SJCRH30 (cell line): ENCODE results near the gene DPYSL4. TPM values are rescaled to one million over a fixed set of nuclear protein-coding genes. Genes with fewer than 3 reads are reported as not detected.

Source experiments
- DNase-seq, 2 experiments: peaks; one replicate each; pipeline ENCODE4 v3.0.0-alpha.2; 2015 to 2020
- H3K27ac ChIP-seq: fragments of 250-450 bp; sonication (Bioruptor Pico); 2 replicates; pipeline ENCODE4 v1.5.1; 2020; ENCODE audit warnings: mild to moderate bottlenecking, moderate library complexity
- H3K27me3 ChIP-seq: fragments of 250-450 bp; sonication (Bioruptor Pico); 2 replicates; pipeline ENCODE4 v1.5.1; 2020; ENCODE audit warnings: mild to moderate bottlenecking, moderate library complexity
- H3K36me3 ChIP-seq: fragments of 250-450 bp; sonication (Bioruptor Pico); 2 replicates; pipeline ENCODE4 v1.5.1; 2020; ENCODE audit warnings: mild to moderate bottlenecking, moderate library complexity
- H3K4me1 ChIP-seq: fragments of 250-450 bp; sonication (Bioruptor Pico); 2 replicates; pipeline ENCODE4 v1.5.1; 2020; ENCODE audit warnings: mild to moderate bottlenecking, moderate library complexity
- H3K4me3 ChIP-seq: fragments of 250-450 bp; sonication (Bioruptor Pico); 2 replicates; pipeline ENCODE4 v1.5.1; 2020; ENCODE audit warnings: mild to moderate bottlenecking, moderate library complexity
- H3K9me3 ChIP-seq: fragments of 250-450 bp; sonication (Bioruptor Pico); replicated peaks from 2 replicates; pipeline ENCODE4 v1.5.1; 2020; ENCODE audit warnings: mild to moderate bottlenecking, moderate library complexity
- total RNA-seq: library from RNA; depleted of rRNA; stranded (reverse); fragments of >200 nt; shearing (Covaris generic); gene quantifications from 2 replicates; pipeline ENCODE4 v1.2.3, GENCODE V29; 2014

DPYSL4 gene
- total RNA-seq, 1 experiment from 2014 or later, result not detected

DNA sequence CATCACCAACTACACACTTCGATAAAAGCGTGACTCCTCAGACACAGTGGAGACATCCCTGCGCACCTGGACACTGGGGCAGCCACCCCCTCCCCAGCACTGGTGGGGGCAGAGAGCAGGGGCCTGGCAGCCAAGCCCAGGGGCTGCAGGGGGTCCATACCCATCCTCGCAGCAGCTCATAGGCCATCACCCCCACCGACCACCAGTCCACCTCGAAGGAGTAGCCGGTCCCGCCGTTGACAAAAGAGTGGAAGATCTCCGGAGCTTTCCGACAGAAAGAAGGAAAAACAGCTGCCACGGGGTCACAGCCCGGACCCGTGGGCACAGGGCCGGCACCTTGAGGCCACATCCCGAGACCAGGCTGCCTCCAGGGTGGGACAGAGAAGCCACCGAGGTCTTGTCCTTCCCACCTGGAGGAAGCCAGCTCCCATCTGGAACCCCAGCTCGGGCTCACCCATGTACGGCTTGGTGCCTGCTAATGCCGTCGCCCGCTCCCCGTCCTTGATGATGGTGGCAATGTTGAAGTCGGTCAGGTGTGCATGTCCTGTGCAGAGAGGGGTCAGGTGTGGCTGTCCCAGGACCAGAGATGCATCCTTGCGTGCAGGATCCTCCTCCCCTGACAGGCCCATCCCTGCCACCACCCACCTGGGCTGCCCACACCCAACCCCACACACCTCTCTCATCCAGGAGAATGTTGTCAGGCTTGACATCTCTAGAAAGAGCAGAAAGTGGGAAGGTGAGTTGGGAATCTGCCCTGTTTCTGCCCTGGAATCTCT, 38.5 kb downstream of the DPYSL4 start:
- Histone ChIP-seq H3K27ac (no peak overlapping the region), H3K27me3 (no peaks in the 10 kb centered on the region), H3K4me3 (no peak overlapping the region), H3K36me3 (no peaks in the 10 kb centered on the region), H3K4me1 (no peaks in the 10 kb centered on the region), H3K9me3 (no peaks in the 10 kb centered on the region)
- no peak for DNase-seq

GRCh38 chr10:132225849-132226205, 39.1 kb downstream of the DPYSL4 start:
- Histone ChIP-seq H3K4me3 (no peak overlapping the region), H3K4me1 (no peaks in the 10 kb centered on the region), H3K36me3 (no peaks in the 10 kb centered on the region), H3K9me3 (no peaks in the 10 kb centered on the region), H3K27me3 (no peaks in the 10 kb centered on the region), H3K27ac (no peak overlapping the region)
- no peak for DNase-seq

DNA sequence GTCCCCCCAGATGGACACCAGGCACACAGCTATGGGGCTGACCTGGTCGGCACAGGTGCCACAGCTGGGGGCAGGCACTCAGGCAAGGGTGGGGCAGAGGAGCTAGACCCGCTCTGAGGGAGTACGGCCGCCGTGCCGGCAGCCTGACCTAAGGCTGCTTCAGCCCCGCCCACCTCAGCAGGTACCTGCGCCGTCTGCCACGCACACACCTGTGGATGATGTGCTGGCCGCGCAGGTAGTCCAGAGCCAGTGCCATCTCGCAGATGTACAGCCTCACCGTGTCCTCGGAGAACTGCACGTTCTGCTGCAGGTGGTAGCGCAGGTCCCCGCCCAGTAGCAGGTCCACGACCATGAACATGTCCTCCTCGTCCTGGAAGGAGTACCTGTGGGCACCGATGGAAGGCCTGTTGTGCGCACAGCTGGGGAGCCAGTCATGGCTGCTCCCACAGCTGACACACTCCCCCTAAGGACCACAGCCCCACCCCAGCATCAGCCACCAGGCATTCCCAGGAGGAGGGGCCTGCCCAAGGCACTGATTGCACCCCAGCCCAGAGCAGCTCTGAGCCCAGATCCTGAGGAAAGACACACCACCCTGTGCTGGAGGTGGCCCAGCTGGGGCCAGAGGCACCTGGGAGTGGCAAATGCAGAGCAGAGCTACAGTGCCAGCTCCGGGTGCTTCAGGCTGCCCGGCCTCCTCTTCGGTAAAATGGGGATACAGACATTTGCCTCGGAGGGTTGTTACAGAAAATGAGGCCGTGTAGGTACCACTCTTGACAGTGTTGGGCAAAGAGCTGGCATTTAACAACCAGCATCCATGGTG, 40.0 kb downstream of the DPYSL4 start:
- no peaks in the 10 kb centered on the region for H3K4me1 ChIP-seq
- H3K4me3 ChIP-seq, result no peak overlapping the region
- no peak for DNase-seq
- H3K27ac ChIP-seq, result no peak overlapping the region
- no peaks in the 10 kb centered on the region for H3K36me3 ChIP-seq
- no peaks in the 10 kb centered on the region for H3K27me3 ChIP-seq
- H3K9me3 ChIP-seq, result no peaks in the 10 kb centered on the region

DNA sequence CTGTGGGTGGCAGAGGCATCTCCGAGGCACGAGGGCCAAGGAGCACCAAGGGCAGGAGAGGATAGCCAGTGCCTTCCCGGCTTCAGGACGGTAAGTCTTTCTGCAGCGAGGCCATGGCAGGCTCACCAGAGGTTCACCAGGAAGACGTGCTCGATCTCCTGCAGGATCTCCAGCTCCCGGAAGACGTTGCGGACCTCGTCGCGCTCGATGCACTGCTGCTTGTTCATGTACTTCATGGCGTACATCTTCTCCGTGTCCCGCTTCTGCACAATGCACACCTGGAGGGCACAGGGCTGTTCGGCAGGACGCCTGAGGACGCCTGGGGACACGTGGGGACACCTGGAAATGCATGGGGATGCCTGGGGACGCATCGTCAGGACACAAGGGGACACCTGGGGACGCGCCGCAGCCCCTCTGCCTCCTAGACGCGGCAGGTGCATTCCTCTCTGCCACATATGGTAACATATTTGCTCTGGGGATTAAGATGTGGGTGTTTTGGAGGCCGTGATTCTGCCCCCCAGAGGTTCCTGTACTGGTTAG, 41.2 kb downstream of the DPYSL4 start:
- H3K36me3 ChIP-seq, result no peaks in the 10 kb centered on the region
- H3K27ac ChIP-seq, result no peak overlapping the region
- no peaks in the 10 kb centered on the region for H3K9me3 ChIP-seq
- no peaks in the 10 kb centered on the region for H3K27me3 ChIP-seq
- no peak for DNase-seq
- H3K4me3 ChIP-seq, result no peak overlapping the region
- no peaks in the 10 kb centered on the region for H3K4me1 ChIP-seq

GRCh38 chr10:132228616-132229015, 41.9 kb downstream of the DPYSL4 start:
- Histone ChIP-seq H3K4me3 (no peak overlapping the region), H3K27ac (no peak overlapping the region), H3K36me3 (no peaks in the 10 kb centered on the region), H3K4me1 (no peaks in the 10 kb centered on the region; the same call in 1 of the 2 replicates), H3K27me3 (no peaks in the 10 kb centered on the region), H3K9me3 (no peaks in the 10 kb centered on the region)
- no peak for DNase-seq

- Histone ChIP-seq H3K4me1 (peaks cover 2% of the 10 kb centered on the region; the same call in 1 of the 2 replicates), H3K27me3 (no peaks in the 10 kb centered on the region), H3K4me3 (no peak overlapping the region), H3K9me3 (no peaks in the 10 kb centered on the region), H3K36me3 (no peaks in the 10 kb centered on the region), H3K27ac (no peak overlapping the region)
- no peak for DNase-seq
Measured at GRCh38 chr10:132229096-132229495, 42.3 kb downstream of the DPYSL4 start.

- H3K36me3 ChIP-seq, result no peaks in the 10 kb centered on the region
- H3K4me1 ChIP-seq, result peaks cover 2% of the 10 kb centered on the region; the same call in 1 of the 2 replicates
- no peak overlapping the region for H3K27ac ChIP-seq
- H3K4me3 ChIP-seq, result peak overlapping the region; percentile 31; the same call in 1 of the 2 replicates
- H3K9me3 ChIP-seq, result no peaks in the 10 kb centered on the region
- peak; percentile 43 to 62 for DNase-seq
- no peaks in the 10 kb centered on the region for H3K27me3 ChIP-seq
Measured at GRCh38 chr10:132229834-132230556, 43.2 kb downstream of the DPYSL4 start.

DNA sequence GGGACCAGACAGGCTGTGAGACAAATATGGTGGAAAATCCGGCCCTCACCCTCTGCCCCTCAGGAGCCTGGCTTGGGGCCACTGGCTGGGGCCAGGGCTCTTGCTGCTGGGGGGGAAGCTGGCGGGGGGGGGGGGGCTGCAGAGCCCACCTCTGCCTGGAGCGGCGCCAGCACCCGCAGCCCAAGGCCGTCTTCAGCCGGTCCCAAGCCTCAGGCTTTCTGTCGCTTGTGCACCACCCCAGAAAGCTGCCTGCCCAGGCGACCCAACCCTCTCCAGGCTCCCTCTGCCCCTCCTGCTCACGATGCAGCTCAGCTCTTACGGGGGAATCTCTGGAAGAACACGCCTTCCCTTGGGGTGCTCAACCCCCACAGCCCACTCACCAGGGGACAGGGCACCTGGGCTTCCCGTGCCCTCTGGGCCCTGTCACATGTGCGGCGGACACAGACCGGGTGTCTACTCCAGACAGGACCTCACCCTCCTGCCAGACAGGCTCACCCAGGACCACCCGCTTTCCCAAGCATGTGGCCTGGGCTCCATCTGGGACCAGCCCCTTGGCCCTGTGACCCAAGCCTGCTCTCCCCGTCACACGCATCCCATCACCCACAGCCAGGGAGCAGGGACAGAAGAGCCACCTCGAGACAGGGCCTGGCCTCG, 43.9 kb downstream of the DPYSL4 start:
- Histone ChIP-seq H3K9me3 (no peaks in the 10 kb centered on the region), H3K36me3 (no peaks in the 10 kb centered on the region), H3K4me3 (no peak overlapping the region), H3K4me1 (peaks cover 2% of the 10 kb centered on the region; the same call in 1 of the 2 replicates), H3K27me3 (no peaks in the 10 kb centered on the region), H3K27ac (no peak overlapping the region)
- DNase-seq, result no peak

GRCh38 chr10:132231656-132232022, 44.9 kb downstream of the DPYSL4 start:
- no peaks in the 10 kb centered on the region for H3K27me3 ChIP-seq
- no peaks in the 10 kb centered on the region for H3K9me3 ChIP-seq
- no peak for DNase-seq
- H3K36me3 ChIP-seq, result no peaks in the 10 kb centered on the region
- peaks cover 2% of the 10 kb centered on the region; the same call in 1 of the 2 replicates for H3K4me1 ChIP-seq
- H3K4me3 ChIP-seq, result no peak overlapping the region
- H3K27ac ChIP-seq, result no peak overlapping the region

DNA sequence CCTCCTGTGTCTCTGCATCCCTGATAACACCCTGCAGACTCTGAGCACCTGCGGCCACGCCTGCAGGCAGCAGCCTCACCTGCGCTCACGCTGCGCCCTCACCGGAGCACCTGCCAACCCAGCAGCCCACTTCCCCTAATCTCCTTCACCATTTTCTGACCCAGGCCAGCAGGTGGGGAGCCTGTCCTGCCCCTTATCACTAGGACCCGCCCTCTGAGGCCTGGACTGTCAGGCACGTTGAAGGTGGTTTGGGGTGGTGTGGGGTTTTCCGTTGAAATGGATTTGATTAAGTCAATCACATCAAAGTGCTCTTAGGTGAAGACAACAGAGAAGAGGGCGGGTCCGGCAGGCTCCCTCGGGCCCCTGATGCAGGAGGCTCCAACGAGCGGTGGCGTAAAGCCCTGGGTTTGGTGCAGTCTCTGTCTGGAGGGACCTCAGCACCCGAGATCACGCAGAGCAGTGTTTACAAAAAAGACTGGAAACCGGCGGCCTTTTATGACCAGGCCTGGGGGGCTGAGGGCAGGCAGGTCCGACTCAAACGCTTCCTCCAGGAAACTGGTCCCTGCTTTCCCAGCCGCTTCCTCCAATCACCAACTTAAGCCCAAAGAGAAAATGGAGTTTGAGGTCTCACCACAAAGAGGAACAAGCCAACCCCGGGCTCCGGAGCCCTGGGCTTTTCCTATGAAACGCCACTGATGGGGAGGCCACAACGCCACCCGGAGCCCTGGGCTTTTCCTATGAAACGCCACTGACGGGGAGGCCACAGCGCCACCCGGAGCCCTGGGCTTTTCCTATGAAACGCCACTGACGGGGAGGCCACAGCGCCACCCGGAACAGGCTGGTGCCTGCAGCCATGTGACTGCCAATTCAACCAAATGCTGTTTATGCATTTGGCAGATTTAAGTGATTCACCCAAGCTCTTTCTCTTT, 45.5 kb downstream of the DPYSL4 start:
- H3K4me1 ChIP-seq, result peaks cover 2% of the 10 kb centered on the region; the same call in 1 of the 2 replicates
- no peak for DNase-seq

GRCh38 chr10:132232981-132233380, 46.2 kb downstream of the DPYSL4 start:
- Histone ChIP-seq H3K27me3 (no peaks in the 10 kb centered on the region), H3K27ac (no peak overlapping the region), H3K9me3 (no peaks in the 10 kb centered on the region), H3K4me3 (no peak overlapping the region), H3K36me3 (no peaks in the 10 kb centered on the region), H3K4me1 (peaks cover 2% of the 10 kb centered on the region; the same call in 1 of the 2 replicates)
- no peak for DNase-seq

More for the DNA sequence above, 45.5 kb downstream of the DPYSL4 start:
- no peaks in the 10 kb centered on the region for H3K27me3 ChIP-seq
- H3K27ac ChIP-seq, result no peak overlapping the region
- no peaks in the 10 kb centered on the region for H3K9me3 ChIP-seq
- no peak overlapping the region for H3K4me3 ChIP-seq
- H3K36me3 ChIP-seq, result no peaks in the 10 kb centered on the region

GRCh38 chr10:132233501-132234085, 46.8 kb downstream of the DPYSL4 start:
- peak; percentile 62 to 70 for DNase-seq
- Histone ChIP-seq H3K4me1 (peaks cover 2% of the 10 kb centered on the region; the same call in 1 of the 2 replicates), H3K4me3 (no peak overlapping the region)

GRCh38 chr10:132234860-132235259, 48.1 kb downstream of the DPYSL4 start:
- Histone ChIP-seq H3K36me3 (no peaks in the 10 kb centered on the region), H3K27me3 (no peaks in the 10 kb centered on the region), H3K27ac (no peak overlapping the region), H3K9me3 (no peaks in the 10 kb centered on the region), H3K4me1 (peaks cover 2% of the 10 kb centered on the region; the same call in 1 of the 2 replicates), H3K4me3 (no peak overlapping the region)
- DNase-seq, result no peak

More at GRCh38 chr10:132233501-132234085, 46.8 kb downstream of the DPYSL4 start:
- Histone ChIP-seq H3K36me3 (no peaks in the 10 kb centered on the region), H3K27me3 (no peaks in the 10 kb centered on the region), H3K27ac (no peak overlapping the region), H3K9me3 (no peaks in the 10 kb centered on the region)
